BLaER1 treated with 17β-estradiol and CSF1 and Interleukin-3, amounts not matched to agents 10 nM and 100 nM (cell line): Measurements from ENCODE around the gene TRIM71.
"Not testable (repeated sequence)": the region's sequence is repeated elsewhere in the genome, so short reads cannot be mapped to it uniquely, and the experiment has no call there.

Source experiments
- H3K27ac ChIP-seq, 11 experiments: shearing (Covaris generic); formaldehyde crosslinking; 2 replicates each; pipeline ENCODE4 v1.8.1; 2022
- H3K27me3 ChIP-seq, 11 experiments: shearing (Covaris generic); formaldehyde crosslinking; 2 replicates each; pipeline ENCODE4 v1.8.1; 2022
- H3K36me3 ChIP-seq, 11 experiments: shearing (Covaris generic); formaldehyde crosslinking; 2 replicates each; pipeline ENCODE4 v1.8.1; 2022
- H3K4me1 ChIP-seq, 10 experiments: shearing (Covaris generic); formaldehyde crosslinking; 2 replicates each; pipeline ENCODE4 v1.8.1; 2022
- H3K4me2 ChIP-seq, 11 experiments: shearing (Covaris generic); formaldehyde crosslinking; 2 replicates each; pipeline ENCODE4 v1.8.1; 2022
- H3K4me3 ChIP-seq, 10 experiments: shearing (Covaris generic); formaldehyde crosslinking; 2 replicates each; pipeline ENCODE4 v1.8.1; 2022
- H3K9ac ChIP-seq, 11 experiments: shearing (Covaris generic); formaldehyde crosslinking; 2 replicates each; pipeline ENCODE4 v1.8.1; 2022
- H3K9me3 ChIP-seq, 11 experiments: shearing (Covaris generic); formaldehyde crosslinking; replicated peaks in 1 of 11; 2 replicates each; pipeline ENCODE4 v1.8.1; 2022
- H4K20me1 ChIP-seq, 11 experiments: shearing (Covaris generic); formaldehyde crosslinking; 2 replicates each; pipeline ENCODE4 v1.8.1; 2022
- Cebpa-rat ChIP-seq, 11 experiments: shearing (Covaris generic); IDR thresholded peaks; 2 replicates each; pipeline ENCODE4 v1.8.1; 2022

Gene TRIM71

GRCh38 chr3:32817558-32818228 is at the start of gene TRIM71:
Gene TRIM71, plus strand, starts transcription at chr3:32817997. Its CDS starts 84 bp downstream, at chr3:32818081.
- Histone ChIP-seq H3K36me3 (peaks cover 0 to 20% (median 18%) of the 10 kb centered on the region in 11 experiments; a peak in 19 of 22 replicates), H3K4me2 (peak within 1 kb of the TSS; percentile 90 to 98 (median 94)), H3K27me3 (peaks cover 48 to 70% (median 62%) of the 10 kb centered on the region in 11 experiments), H3K27ac (peak within 1 kb of the TSS in 10 of 11 experiments; percentile 28 to 80 (median 77); a peak in 19 of 22 replicates), H3K4me3 (peak within 1 kb of the TSS; percentile 59 to 73 (median 68)), H4K20me1 (peaks cover 0 to 9% (median 0%) of the 10 kb centered on the region in 11 experiments; a peak in 4 of 22 replicates), H3K9ac (peak within 1 kb of the TSS; percentile 30 to 84 (median 80); a peak in 21 of 22 replicates), H3K4me1 (peaks cover 43 to 60% (median 57%) of the 10 kb centered on the region in 10 experiments), H3K9me3 (peaks cover 23 to 52% (median 47%) of the 10 kb centered on the region in 11 experiments)
- TF ChIP-seq Cebpa-rat (IDR thresholded peaks at IDR 0.05): no peak

- Histone ChIP-seq H3K36me3 (peaks cover 23 to 38% (median 31%) of the 10 kb centered on the region in 11 experiments), H3K9ac (no peak overlapping the region), H3K9me3 (no peaks in the 10 kb centered on the region), H3K4me2 (no peak overlapping the region), H3K27ac (no peak overlapping the region), H3K27me3 (peaks cover 0 to 17% (median 12%) of the 10 kb centered on the region in 11 experiments; a peak in 12 of 22 replicates), H3K4me1 (peaks cover 0 to 12% (median 6%) of the 10 kb centered on the region in 10 experiments; a peak in 16 of 20 replicates), H3K4me3 (no peak overlapping the region), H4K20me1 (peaks cover 0 to 5% (median 0%) of the 10 kb centered on the region in 11 experiments; a peak in 3 of 22 replicates)
- TF ChIP-seq Cebpa-rat (IDR thresholded peaks at IDR 0.05): no peak
Observed at GRCh38 chr3:32778389-32778788, 39.4 kb upstream of the TRIM71 start.

- H3K9ac ChIP-seq: peak overlapping the region; percentile 47 to 74 (median 70); a peak in 13 of 22 replicates
- H3K9me3 ChIP-seq: no peaks in the 10 kb centered on the region
- H3K27ac ChIP-seq: no peak overlapping the region
- no peak for TF ChIP-seq Cebpa-rat (IDR thresholded peaks at IDR 0.05)
- peak overlapping the region; percentile 53 to 73 (median 62); a peak in 16 of 20 replicates for H3K4me3 ChIP-seq
- H3K27me3 ChIP-seq: peaks cover 0 to 17% (median 12%) of the 10 kb centered on the region in 11 experiments; a peak in 12 of 22 replicates
- peaks cover 0 to 5% (median 0%) of the 10 kb centered on the region in 11 experiments; a peak in 3 of 22 replicates for H4K20me1 ChIP-seq
- H3K4me1 ChIP-seq: peaks cover 0 to 12% (median 6%) of the 10 kb centered on the region in 10 experiments; a peak in 16 of 20 replicates
- peak overlapping the region; percentile 83 to 95 (median 93) for H3K4me2 ChIP-seq
- peaks cover 4 to 20% (median 14%) of the 10 kb centered on the region in 11 experiments; a peak in 20 of 22 replicates for H3K36me3 ChIP-seq
Observed at GRCh38 chr3:32780071-32780734, 37.6 kb upstream of the TRIM71 start.

- Histone ChIP-seq H3K9ac (peak overlapping the region; percentile 47 to 74 (median 70); a peak in 21 of 22 replicates), H3K36me3 (peaks cover 0 to 14% (median 10%) of the 10 kb centered on the region in 11 experiments; a peak in 17 of 22 replicates), H3K4me2 (peak overlapping the region; percentile 83 to 95 (median 93)), H3K4me3 (peak overlapping the region; percentile 53 to 73 (median 62)), H4K20me1 (peaks cover 0 to 5% (median 0%) of the 10 kb centered on the region in 11 experiments; a peak in 3 of 22 replicates), H3K9me3 (no peaks in the 10 kb centered on the region), H3K27ac (peak overlapping the region in 4 of 11 experiments; percentile 13 to 64 (median 45); a peak in 7 of 22 replicates), H3K4me1 (peaks cover 0 to 12% (median 6%) of the 10 kb centered on the region in 10 experiments; a peak in 16 of 20 replicates), H3K27me3 (peaks cover 0 to 17% (median 12%) of the 10 kb centered on the region in 11 experiments; a peak in 12 of 22 replicates)
- no peak for TF ChIP-seq Cebpa-rat (IDR thresholded peaks at IDR 0.05)
Observed at GRCh38 chr3:32780735-32781210, 37.0 kb upstream of the TRIM71 start.

GRCh38 chr3:32781211-32781968 is 36.4 kb upstream of the TRIM71 start:
- H3K9me3 ChIP-seq: no peaks in the 10 kb centered on the region
- H3K27ac ChIP-seq: peak overlapping the region in 5 of 11 experiments; percentile 13 to 64 (median 41); a peak in 7 of 22 replicates
- H4K20me1 ChIP-seq: peaks cover 0 to 5% (median 0%) of the 10 kb centered on the region in 11 experiments; a peak in 3 of 22 replicates
- peak overlapping the region; percentile 47 to 74 (median 70); a peak in 21 of 22 replicates for H3K9ac ChIP-seq
- no peak for TF ChIP-seq Cebpa-rat (IDR thresholded peaks at IDR 0.05)
- peaks cover 0 to 17% (median 12%) of the 10 kb centered on the region in 11 experiments; a peak in 12 of 22 replicates for H3K27me3 ChIP-seq
- peaks cover 0 to 12% (median 6%) of the 10 kb centered on the region in 10 experiments; a peak in 16 of 20 replicates for H3K4me1 ChIP-seq
- peaks cover 0 to 8% (median 3%) of the 10 kb centered on the region in 11 experiments; a peak in 8 of 22 replicates for H3K36me3 ChIP-seq
- H3K4me3 ChIP-seq: peak overlapping the region; percentile 53 to 73 (median 62)
- H3K4me2 ChIP-seq: peak overlapping the region; percentile 83 to 95 (median 93)

- H3K27ac ChIP-seq, H3K9ac ChIP-seq, H3K9me3 ChIP-seq, H3K36me3 ChIP-seq, H4K20me1 ChIP-seq: not testable (repeated sequence)
- Histone ChIP-seq H3K4me1 (peaks cover 0 to 12% (median 6%) of the 10 kb centered on the region in 10 experiments; a peak in 16 of 20 replicates), H3K27me3 (peaks cover 0 to 17% (median 12%) of the 10 kb centered on the region in 11 experiments; a peak in 12 of 22 replicates), H3K4me3 (peak overlapping the region in 2 of 10 experiments; percentile 59 to 62; a peak in 2 of 20 replicates), H3K4me2 (peak overlapping the region in 8 of 11 experiments; percentile 89 to 95 (median 94); a peak in 11 of 22 replicates)
Observed at GRCh38 chr3:32781969-32782270, 35.9 kb upstream of the TRIM71 start.

GRCh38 chr3:32782407-32782806 is 35.4 kb upstream of the TRIM71 start:
- no peak overlapping the region for H3K27ac ChIP-seq
- peaks cover 0 to 17% (median 12%) of the 10 kb centered on the region in 11 experiments; a peak in 12 of 22 replicates for H3K27me3 ChIP-seq
- no peak for TF ChIP-seq Cebpa-rat (IDR thresholded peaks at IDR 0.05)
- H3K4me1 ChIP-seq: peaks cover 0 to 12% (median 6%) of the 10 kb centered on the region in 10 experiments; a peak in 16 of 20 replicates
- H3K36me3 ChIP-seq: no peaks in the 10 kb centered on the region; a peak in 1 of 22 replicates
- peaks cover 0 to 5% (median 0%) of the 10 kb centered on the region in 11 experiments; a peak in 3 of 22 replicates for H4K20me1 ChIP-seq
- no peak overlapping the region for H3K4me2 ChIP-seq
- H3K9ac ChIP-seq: no peak overlapping the region
- no peaks in the 10 kb centered on the region for H3K9me3 ChIP-seq
- H3K4me3 ChIP-seq: no peak overlapping the region

GRCh38 chr3:32791833-32792232 is 26.0 kb upstream of the TRIM71 start:
- Histone ChIP-seq H3K9me3 (no peaks in the 10 kb centered on the region), H3K4me2 (no peak overlapping the region), H4K20me1 (no peaks in the 10 kb centered on the region), H3K9ac (no peak overlapping the region), H3K27me3 (no peaks in the 10 kb centered on the region), H3K4me1 (no peaks in the 10 kb centered on the region), H3K27ac (no peak overlapping the region), H3K4me3 (no peak overlapping the region), H3K36me3 (no peaks in the 10 kb centered on the region)
- TF ChIP-seq Cebpa-rat (IDR thresholded peaks at IDR 0.05): no peak
